GM23338 (cell line): Measurements from ENCODE around the gene LRBA.

Source experiments
- CREB1 ChIP-seq: fragments of 250-450 bp; sonication (Bioruptor Pico); IDR thresholded peaks from 2 replicates; pipeline ENCODE4 v1.5.0; 2020; ENCODE audit warnings: low read depth, mild to moderate bottlenecking, moderate library complexity
- CTCF ChIP-seq, 2 experiments: fragments of 200-600 bp in 1 of 2; sonication (generic) in 1 of 2; conservative IDR thresholded peaks; 2 replicates each; pipeline versions ENCODE4 v1.5.1 to v1.6.1; 2016 to 2017; ENCODE audit warnings: antibody characterized with exemption in 2 of 2, low read depth in 2 of 2, mild to moderate bottlenecking in 2 of 2, moderate library complexity in 1 of 2
- ETS1 ChIP-seq: IDR thresholded peaks from 2 replicates; pipeline ENCODE4 v1.6.1; 2016; ENCODE audit warnings: antibody characterized with exemption
- EZH2 ChIP-seq: fragments of 200-600 bp; sonication (generic); IDR thresholded peaks from one replicate; pipeline ENCODE4 v1.8.0; 2017; ENCODE audit warnings: antibody characterized with exemption, mild to moderate bottlenecking, low read depth; ENCODE audit not compliant: unreplicated experiment
- EZH2phosphoT487 ChIP-seq: fragments of 200-600 bp; sonication (generic); IDR thresholded peaks from one replicate; pipeline ENCODE4 v1.8.1; 2018; ENCODE audit warnings: antibody characterized with exemption; ENCODE audit not compliant: unreplicated experiment
- JUNB ChIP-seq: IDR thresholded peaks from one replicate; pipeline ENCODE4 v1.6.1; 2016; ENCODE audit warnings: antibody characterized with exemption; ENCODE audit not compliant: unreplicated experiment
- NANOG ChIP-seq: IDR thresholded peaks from 2 replicates; pipeline ENCODE4 v1.6.1; 2016; ENCODE audit warnings: antibody characterized with exemption, borderline replicate concordance
- POLR2AphosphoS5 ChIP-seq: IDR thresholded peaks from 2 replicates; pipeline ENCODE4 v1.6.1; 2016; ENCODE audit warnings: antibody characterized with exemption, low read depth
- STAT1 ChIP-seq: IDR thresholded peaks from one replicate; pipeline ENCODE4 v1.6.1; 2016; ENCODE audit warnings: antibody characterized with exemption; ENCODE audit not compliant: unreplicated experiment
- ZNF114 ChIP-seq: fragments of 250-450 bp; sonication (Bioruptor Pico); IDR thresholded peaks from 2 replicates; pipeline ENCODE4 v1.5.0; 2020; ENCODE audit warnings: mild to moderate bottlenecking, moderate library complexity

- TF ChIP-seq STAT1, result no peak
- TF ChIP-seq EZH2phosphoT487, result no peak
- no peak for TF ChIP-seq NANOG
- TF ChIP-seq EZH2, result no peak
- TF ChIP-seq ETS1, result no peak
- TF ChIP-seq CTCF (conservative IDR thresholded peaks at IDR 0.05; ENCODE audit: low read depth in 2 of 2), result no peak
- TF ChIP-seq POLR2AphosphoS5, result no peak
- TF ChIP-seq JUNB, result no peak
- no peak for TF ChIP-seq ZNF114 (CRISPR knock-in tag)
- TF ChIP-seq CREB1 (CRISPR knock-in tag), result no peak
Measured at GRCh38 chr4:150822407-150822806, 192.7 kb downstream of the LRBA start.
